Raji (cell line): Measurements from ENCODE around the gene FBLN1.

ENCODE experiments used
- POLR2A ChIP-seq: IDR thresholded peaks from 2 replicates; pipeline ENCODE4 v1.6.1; 2011; ENCODE audit warnings: low read depth, low read length, control low read depth; ENCODE audit not compliant: insufficient read depth

The FBLN1 gene

DNA sequence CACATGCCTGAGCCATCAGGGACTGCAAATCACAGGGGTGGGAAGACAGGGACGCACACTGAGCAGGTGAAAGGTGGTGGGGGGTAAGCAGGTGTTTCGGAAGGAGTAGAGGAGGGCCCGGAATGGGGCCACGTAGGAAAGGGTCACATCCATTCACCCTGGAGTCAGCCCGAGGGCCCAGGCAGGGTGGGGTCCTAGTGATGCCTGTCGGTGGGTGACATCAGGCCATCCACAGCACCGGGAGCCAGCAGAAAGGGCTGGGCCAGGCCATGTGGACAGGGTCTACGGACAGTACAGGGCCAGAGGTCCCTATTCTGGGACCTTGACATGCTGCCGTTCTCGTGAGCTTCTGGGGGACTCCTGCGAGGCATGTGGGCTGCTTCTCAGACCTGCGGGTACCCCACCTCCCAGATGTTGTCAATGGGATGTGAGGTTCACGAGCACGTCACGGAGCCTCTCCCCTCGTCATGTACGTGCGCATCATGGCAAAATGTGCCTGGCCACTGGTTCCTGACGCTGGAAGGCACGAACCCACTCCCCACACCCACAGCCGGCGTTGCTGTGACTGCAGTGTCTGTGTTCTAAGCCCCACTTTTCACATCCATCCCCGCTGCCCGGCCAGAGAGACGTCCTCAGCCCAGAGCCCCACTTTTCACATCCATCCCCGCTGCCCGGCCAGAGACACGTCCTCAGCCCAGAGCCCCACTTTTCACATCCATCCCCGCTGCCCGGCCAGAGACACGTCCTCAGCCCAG is 84.1 kb downstream of the FBLN1 start:
- TF ChIP-seq POLR2A, result no peak

DNA sequence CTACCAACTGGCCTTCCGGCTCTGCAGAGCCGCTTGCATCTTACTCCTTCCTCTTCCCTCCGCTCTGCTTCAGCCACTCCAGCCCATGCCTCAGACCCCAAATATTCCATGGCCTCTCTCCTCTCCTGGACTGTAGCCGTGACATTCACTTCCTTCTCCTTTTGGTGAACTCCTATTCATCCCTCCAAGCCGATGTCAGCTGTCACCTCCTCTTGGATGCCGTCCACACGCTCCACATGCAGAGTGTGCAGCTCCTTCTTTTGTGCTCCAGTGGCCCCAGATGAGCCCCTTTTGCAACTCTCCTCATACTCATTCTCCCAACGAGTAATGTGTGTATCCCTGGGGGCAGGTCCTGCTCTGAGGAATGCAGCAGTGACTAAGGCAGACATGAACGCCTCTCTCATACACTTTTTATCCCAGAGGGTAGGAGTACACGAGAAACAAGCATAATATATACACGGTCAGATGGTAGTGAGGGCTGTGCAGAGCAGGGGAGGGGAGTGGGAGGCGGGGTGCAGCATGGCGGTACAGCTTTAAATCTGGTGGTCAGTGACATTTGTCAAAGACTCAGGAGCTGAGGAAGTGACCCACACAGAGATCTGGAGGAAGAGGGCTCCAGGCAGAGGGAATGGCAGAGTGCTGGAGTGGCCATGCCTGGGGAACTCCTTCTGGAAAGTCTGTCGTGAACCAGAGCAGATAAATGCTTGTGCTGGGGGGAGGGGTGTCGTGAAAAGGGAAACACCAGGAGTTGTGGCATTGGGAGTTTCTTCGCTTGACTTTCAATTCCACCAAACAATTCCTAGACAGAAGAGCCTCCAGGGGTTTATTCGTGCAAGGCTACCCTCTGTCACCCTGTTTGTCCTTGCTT is 85.2 kb downstream of the FBLN1 start:
- TF ChIP-seq POLR2A, result no peak

DNA sequence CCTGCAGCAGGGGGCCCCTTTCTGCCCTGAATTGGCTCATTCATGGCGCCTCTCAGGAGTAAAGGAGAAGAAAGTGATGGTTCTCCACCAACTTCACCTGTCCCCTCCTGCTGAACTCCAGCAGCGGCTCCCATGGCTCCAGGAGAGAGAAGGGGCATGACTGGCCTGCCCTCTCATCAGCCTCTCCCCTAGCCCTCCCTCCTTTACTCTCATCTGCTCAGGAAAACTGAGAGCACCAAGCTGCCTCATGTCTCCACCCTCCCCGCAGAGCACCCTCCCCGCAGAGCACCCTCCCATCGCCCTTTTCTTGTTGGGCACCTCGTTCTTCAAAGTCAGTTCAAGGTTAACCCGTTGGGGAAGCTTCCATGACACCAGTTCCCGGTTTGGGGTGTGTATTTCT is 86.9 kb downstream of the FBLN1 start:
- TF ChIP-seq POLR2A, result no peak

DNA sequence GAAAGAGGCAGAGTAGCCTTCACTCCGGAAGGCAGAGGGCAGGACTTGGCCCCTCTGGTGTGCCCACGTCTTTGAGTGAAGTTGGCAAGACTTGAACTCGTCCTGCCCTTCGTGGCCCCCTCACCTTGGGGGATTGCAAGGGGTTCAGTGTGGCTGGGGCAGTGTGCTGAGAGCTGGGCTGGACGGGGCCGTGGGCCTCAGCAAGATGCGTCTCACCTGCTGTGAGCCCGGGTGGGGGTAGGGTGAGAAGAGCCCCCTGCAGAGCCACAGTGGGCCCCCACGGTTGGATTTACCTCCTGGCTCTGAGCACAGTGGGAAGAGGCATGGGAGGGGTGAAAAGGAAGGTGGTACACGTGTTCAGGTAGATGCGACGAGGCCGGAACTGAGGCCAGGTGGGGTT is 87.6 kb downstream of the FBLN1 start:
- TF ChIP-seq POLR2A, result no peak

DNA sequence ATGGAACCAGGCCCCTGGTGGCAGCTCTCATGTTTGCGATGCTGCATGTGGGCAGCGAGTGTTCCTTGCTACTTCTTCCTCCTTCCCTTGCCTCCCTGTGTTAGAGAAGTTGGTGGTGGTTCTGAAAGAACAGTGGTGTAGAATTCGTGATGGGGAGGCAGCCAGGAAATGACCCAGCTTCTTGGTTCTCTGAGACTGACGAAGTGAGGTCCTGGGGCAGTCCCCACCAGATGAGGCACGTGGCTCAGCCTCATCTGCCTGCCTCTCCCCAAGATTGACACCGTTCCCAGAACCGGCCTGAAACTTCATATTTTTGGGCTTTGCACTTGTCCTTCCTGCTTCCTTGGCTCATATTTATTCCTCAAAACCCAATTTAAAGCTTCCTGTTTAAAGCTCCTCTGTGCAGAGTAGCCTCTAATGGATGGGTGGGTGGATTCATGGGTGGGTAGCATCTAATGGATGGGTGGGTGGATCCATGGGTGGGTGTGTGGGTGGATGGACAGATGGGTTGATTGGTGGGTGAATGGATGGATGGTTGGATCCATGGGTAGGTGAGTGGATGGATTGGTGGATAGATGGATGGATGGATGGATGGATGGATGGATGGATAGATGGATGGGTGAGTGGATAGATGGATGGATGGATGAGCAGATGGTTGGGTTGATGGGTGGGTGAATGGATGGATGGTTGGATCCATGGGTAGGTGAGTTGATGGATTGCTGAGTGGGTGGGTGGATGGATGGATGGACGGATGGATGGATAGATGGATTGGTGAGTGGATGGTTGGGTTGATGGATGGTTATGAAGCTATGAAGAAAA is 91.6 kb downstream of the FBLN1 start:
- no peak for TF ChIP-seq POLR2A

DNA sequence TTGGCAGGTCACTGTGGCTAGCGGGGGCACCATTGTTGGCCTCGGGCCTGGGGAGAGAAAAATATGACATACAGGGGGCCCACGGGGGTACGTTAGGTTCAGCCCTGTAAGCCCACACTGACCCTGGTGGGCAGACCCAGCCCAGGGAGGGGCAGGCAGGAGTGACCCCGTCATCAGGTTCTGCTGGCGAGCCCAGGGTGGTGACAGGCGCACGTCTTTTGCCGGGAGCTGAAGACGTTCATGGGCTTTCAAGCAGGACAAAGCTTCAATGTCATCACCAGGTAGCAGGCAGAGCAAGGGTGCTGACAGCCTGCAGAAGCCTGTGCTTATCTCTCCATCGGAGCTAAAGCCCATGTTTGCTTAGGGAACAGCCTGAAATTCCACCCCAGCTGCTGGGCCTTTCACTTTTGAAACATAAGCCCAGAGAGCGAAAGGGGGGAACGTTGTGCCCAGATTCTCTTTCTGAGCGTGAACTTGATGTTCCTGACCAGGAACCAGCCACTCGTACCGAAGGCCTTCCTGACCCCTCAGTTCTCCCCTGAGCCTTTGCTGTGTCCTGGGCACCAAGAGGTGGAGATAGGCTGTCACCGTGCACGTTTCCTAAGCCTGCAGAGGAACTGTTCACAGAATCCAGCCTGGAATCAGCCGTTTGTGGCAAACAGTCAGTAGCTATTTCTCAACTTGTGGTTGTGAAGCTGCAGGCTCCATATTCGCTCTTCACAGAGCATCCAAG is 94.9 kb downstream of the FBLN1 start:
- TF ChIP-seq POLR2A, result no peak

DNA sequence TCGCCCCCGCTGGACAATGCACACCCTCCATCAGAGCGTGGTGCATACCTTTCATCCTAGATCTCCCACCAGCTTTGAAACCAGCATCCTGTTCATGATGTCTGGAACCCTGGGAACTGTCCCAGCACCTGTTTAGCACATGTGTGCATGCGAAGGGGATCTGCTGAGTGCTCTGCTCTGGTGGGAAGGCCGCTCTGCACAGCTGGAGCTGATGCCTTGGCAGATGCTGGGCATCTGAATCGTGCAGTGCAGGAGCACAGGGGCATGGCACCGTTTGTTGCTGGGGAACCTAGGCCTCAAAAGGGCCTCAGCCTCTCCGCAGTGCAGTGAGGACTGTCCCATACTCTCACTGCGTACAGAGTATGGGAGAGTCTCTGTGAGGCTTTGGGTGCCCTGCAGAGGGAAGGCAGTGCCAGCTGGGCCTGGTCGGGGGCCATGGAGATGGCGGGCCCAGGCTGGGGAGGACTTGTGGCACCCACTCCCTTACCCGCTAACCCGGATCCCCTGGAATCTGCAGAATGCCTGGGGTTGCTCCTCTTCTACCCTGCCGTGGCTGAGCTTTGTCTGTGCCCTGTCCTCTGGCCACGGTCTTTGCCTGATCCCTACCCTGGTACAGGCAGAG is 96.0 kb downstream of the FBLN1 start:
- TF ChIP-seq POLR2A, result no peak

DNA sequence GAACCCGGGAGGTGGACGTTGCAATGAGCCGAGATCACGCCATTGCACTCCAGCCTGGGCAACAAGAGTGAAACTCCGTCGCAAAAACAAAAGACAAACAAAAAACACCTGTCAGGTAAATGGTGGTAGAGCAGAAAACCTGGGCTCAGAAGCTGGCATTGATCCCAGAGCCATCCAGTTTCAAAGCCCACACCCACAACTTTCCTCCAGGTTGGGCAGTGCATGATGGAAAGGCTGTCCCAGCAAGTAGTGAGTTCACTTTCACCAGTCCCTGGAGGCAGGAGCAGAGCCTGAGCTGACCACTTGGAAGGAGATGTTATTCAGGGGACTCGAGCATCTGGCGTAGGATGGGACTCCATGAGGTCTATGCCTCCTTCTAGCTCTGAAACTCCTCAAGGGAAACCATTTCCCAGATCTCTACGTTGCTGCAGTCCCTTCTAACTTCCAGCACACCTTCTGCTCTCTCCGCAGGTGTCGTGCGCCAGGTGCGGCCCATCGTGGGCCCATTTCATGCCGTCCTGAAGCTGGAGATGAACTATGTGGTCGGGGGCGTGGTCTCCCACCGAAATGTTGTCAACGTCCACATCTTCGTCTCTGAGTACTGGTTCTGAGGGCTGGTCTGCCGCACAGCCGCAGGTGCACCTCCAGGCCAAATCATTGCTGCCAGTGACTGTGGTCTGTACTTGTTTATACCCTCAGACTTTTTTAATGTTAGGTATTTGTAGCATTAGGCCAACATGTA is 97.3 kb downstream of the FBLN1 start:
- no peak for TF ChIP-seq POLR2A

DNA sequence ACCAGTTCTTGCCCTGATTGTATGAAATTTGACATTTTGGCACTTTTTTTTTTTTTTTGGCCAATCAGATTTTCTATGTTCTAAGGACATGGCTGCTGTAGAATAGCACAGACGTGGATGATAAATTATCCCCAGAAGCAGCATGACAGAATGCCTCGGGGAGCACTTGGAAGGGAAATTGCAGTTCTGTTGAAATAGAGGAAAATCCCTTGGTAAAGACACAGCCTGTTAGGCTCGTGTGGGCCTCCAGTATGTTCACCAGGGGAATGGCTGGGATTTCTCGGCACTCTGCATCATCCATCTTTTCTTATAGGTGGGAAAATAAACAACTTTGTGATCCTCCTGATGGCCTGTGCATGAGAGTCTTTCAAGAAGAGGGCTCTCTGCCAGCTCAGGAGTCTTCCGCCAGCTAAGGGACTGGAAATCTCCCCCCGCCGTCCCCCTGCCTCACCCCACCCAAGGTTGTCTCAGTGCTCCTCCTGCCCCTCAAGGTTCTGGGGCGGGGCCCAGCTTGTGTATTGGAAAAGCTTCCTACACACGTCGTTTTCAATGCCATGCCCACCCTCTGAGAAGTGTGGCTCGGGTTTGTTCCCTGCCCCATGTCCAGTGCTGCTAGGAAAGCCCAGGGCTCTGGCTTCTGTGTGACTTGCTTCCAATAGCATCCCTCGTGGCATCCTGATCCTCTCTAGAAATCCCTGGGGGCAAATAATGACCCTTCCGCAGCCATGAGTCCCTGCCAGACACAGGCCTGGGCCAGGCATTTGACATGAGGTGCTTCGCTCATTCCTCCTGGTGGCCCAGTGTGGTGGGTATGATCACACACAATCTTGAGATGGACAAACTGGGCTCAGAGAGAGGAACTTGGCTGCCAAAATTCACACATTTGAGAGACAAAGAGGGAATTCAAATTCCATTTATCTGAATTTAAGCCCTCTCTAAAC is 98.4 kb downstream of the FBLN1 start:
- TF ChIP-seq POLR2A, result no peak

DNA sequence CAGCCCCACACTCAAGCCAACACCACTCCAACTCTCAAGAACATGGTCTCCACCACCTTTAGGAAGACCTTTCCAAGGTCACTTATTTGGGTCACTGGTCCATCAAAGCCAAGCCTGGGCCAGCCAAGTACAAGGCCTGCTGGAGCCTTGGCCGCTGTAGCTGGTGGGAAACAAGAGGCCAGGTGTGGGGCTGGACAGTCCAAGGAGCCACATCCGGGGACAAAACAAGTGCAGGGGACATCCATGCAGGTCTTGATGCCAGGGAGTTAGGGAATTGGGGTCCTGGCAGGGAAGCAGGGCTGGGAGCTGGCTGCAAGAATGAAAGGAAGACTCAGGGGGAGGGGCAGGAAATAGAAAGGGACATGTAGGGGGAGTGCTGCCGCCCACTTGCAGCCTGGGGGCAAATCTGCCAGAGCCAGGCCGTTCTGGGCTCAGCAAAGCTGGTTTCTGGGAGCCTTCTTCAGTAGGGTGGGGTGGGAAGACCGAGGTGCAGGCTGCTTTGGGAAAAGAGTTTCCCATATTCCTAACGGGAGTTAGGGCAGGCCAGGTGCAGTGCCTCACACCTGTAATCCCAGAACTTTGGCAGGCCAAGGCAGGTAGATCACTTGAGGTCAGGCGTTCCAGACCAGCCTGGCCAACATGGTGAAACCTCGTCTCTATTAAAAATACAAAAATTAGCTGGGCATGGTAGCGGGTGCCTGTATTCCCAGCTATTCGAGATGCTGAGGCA is 99.5 kb downstream of the FBLN1 start:
- no peak for TF ChIP-seq POLR2A

DNA sequence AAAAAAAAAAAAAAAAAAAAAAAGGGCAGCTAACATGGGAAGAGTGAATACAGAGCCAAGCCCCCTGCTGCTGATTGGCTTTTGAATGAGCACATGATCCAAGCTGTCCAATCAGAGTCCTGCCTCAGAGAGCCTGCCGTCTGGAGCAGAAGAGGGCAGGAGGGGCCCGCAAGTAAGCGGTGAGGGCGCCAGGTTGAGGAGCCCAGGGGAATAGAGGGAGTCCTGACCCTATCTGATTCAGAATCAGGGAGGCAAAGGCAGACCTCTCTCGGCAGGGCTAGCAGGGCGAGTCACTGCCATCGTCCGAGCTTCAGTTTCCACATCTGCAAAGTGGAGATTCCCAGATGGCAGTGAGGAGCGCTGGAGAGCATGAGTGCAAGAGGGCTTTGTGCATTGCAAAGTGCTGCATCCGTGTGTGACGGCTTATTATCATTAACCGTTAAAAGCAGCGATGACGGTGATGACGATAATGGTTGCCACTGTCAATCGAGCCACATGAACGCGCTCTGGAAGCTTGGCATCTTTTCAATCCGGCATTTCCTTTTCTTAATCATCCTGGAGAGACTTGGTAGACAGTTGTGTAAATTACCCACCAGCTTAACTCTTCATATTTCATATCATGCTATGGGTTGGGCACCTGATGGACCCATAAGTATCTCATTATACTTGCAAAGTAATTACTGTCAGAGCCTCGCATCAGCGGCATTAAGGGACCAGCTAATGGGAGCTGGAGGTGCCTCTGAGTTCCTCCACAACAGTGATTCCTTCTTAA is 100.3 kb downstream of the FBLN1 start:
- no peak for TF ChIP-seq POLR2A

DNA sequence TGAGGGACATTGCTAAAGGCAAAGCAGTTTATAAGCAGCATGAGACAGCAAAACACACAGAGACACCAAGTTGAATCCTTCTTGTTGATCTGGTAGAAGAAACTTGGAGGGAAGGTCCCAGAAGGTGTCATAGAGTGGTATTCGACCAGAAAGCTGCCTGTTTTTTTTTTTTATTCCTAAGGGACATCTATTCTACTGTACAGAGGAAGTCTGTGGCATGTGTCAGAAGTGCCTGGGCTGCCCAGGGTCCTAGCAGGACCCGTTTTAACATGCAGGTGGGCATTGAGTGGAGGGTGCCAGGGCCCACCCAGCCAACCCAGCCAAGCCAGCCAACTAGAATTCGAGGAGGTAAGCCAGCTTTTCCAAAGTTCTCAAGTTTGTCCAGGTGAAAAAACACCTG is 100.9 kb downstream of the FBLN1 start:
- TF ChIP-seq POLR2A, result no peak

DNA sequence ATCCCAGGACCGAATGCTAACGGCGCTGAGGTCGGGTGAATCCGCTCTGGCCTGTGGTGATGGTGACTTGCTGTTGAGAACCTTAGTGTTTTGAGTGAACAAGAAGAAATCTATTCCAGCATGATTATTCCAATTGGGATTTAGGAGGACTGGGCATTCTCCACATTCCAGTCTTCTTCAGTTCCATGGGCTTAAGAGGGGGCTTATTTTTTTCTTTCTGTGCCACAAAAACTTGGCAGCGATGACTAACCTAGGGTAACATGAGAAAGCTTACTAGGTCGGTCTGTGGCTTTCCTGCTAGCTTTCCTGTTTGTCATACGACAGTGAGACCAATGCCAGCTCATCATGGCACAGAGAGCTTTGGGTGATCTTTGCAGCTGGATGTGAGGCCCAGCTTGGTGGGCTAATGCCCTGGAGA is 106.1 kb downstream of the FBLN1 start:
- no peak for TF ChIP-seq POLR2A
